Hepatocyte (in vitro differentiated cells): ENCODE measurements around the gene CDC7.

Experiments
- CTCF ChIP-seq: fragments of 200-600 bp; sonication (generic); IDR thresholded peaks from 2 replicates; pipeline ENCODE4 v1.5.1; 2016; ENCODE audit warnings: antibody characterized with exemption, mild to moderate bottlenecking; ENCODE audit not compliant: poor library complexity
- EZH2 ChIP-seq: fragments of 200-600 bp; sonication (generic); IDR thresholded peaks from 2 replicates; pipeline ENCODE4 v1.6.1; 2016; ENCODE audit warnings: antibody characterized with exemption, mild to moderate bottlenecking, borderline replicate concordance
- EZH2phosphoT487 ChIP-seq: fragments of 200-600 bp; sonication (generic); IDR thresholded peaks from one replicate; pipeline ENCODE4 v1.6.1; 2018; ENCODE audit warnings: antibody characterized with exemption, mild to moderate bottlenecking, low read depth, moderate library complexity; ENCODE audit not compliant: unreplicated experiment, severe bottlenecking

- no peak for TF ChIP-seq CTCF
- no peak for TF ChIP-seq EZH2
- TF ChIP-seq EZH2phosphoT487: no peak
Observed at GRCh38 chr1:91501971-91502671, 1.5 kb downstream of the CDC7 start.
